Putamen (tissue), 1 donor: ENCODE measurements around the gene OBSL1.
A peak's percentile ranks its signal among the peaks of the same experiment; 100 is the strongest.

Experiments used
- DNase-seq: peaks from one replicate; pipeline ENCODE4 v3.0.0-alpha.2; 2016; ENCODE audit warnings: low spot score

Gene OBSL1

GRCh38 chr2:219565130-219566080, 5.9 kb downstream of the OBSL1 start:
- no peak for DNase-seq

DNA sequence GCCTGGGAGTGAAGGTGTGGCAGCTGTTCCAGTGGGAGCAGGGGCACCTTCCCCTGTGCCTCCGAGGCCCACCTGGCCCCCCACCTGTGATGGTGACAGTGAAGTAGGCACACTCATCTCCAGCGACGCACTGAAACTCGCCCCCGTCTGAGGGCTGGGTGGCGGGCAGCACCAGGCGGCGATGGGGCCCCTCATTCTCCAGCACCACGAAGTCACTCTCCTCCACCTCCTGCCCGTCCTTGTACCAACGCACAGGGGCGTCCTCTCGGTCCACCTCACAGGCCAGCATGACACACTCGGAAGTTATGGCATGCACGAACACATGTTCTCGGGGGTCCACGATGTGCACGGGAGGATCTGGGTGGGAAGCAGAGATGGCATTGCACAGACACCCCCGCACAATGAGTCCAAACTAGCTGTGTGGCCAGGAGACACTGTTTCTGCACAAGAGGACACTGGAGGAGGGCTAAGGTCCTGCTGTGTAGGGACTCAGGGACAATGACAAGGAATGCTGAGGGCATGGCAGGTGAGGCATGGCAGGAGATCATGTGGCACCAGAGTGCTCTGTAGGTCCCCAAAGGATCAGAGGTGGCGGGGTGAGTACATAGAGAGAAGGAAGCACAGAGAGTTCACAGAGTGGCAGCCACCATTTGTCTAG, 7.9 kb downstream of the OBSL1 start:
- DNase-seq = no peak

DNA sequence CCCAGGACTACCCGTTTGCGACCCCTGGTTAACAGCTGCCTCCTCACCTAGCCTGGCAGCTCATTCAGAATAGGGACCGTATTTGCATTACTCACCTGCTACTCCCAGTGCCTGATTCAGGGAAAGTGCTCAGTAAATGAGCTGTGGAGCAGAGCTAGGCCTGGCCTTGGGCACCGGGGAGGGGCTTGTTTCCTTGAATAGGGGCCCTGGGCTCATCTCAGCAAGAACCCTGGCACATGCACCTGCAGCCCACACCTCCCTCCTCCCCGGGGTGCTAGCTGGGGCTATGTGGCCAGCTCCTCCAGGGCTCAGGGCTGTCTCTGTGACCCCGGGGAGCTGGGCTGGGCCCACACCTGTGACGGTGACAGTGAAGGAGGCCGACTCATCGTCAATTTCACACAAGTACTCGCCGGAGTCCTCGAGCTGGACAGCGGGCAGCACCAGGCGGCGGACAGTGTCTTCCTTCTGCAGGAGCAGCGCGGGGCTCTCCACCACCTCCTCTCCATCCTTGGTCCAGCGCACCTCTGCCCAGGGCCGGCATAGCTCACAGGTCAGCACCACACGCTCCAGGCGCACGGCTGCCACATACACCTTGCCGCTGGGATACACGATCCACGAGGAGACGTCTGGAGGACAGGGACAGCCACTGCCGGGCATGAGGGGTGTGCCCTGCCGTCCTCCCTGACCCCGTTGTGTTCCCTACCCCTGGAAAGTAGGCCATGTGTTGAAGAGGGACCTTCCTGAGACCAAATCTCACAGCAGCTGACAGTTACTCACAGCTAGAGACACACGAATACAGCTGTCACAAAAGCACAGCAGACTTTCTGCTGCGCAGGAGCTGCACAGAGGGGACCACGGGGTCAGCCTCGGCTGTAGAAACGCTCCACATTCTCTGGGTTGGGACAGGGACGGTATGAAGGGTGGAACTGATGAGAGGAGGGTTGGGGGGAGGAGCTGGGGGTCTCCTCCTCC, 9.0 kb downstream of the OBSL1 start:
- no peak for DNase-seq

DNA sequence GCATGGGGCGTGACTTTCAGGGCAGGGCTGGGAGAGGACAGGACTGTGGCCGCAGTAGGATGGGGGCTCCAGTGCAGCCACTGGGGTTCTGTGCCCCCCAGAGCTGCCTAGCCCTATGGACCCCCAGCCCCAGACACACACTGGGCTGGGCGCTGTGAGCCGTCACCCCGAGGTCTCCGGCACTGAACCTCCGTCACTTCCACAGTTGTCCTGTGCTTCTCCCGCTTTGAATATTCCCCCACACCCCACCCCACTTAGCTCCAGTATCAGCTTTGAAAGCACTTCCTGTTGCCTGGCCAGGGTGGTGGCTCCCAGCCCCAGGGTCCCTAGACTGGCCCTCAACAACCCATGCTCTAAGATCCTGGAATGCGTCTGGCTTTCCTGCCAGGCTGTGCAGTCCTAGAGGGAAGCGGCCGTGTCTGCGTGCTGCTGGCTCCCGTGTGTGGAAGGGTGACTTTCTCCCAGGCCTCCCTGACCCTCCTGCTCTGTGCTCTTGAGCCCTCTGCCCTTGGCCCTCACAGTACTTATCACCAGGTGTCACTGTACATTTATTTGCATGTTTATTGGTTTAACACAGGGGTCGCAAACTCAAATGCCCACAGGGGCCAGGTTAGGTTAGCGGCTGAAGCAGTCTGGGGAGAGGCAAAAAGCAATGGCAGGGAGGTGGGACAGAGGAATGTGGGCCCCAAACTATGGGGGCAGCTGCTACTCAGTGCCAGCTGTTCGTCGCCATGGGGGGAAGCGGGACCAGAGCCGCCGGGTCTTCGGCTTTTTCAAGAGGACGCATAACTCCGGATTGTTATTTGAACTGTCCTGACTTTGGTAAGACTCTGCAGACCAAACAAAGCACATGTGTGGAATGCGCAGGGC, 9.9 kb downstream of the OBSL1 start:
- DNase-seq = no peak

- DNase-seq = no peak
Observed at GRCh38 chr2:219560893-219561178, 10.5 kb downstream of the OBSL1 start.

DNA sequence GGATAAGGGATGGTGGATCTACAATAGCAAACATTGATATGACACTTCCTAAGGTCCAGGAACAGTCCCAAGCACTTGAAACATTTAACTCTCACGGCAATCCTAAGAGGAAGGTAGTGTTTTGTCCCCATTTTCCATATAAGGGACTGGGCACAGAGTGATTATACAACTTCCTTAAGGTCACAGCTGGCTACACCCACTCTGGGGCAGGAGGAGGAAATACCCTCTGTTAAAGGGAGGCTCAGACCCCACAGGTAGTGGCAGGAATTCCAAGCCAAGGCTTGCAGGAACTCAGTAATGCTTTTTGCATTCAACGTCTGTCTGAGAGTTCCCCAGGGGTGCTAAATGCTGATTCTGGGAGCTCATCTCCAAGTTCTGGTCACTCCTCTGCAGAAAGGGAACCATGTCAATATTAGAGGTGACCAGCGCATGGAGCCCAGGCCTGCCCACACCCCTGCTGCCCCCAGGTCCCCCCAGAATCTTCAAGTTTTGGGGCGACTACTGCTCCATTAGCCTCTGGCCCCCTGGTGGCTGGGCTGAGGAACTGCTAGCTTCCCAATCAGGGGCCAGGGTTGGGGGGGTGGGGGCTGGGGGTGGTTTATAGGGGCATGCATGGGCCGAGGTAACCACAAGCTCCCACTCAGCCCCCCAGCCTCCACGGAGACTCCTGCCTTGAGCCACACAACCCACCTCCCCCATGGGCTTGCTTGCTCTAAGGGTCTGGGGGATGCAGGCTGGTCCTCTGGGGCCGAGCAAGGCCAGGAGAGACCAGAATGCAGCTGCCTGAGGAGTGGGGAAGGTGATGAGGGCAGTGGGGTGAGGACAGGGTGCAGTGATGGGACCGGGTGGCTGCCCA, 11.1 kb downstream of the OBSL1 start:
- no peak for DNase-seq

GRCh38 chr2:219559156-219559915, 12.0 kb downstream of the OBSL1 start:
- DNase-seq = no peak

GRCh38 chr2:219557791-219558785, 13.3 kb downstream of the OBSL1 start:
- DNase-seq = no peak

- no peak for DNase-seq
Observed at GRCh38 chr2:219557320-219557719, 14.0 kb downstream of the OBSL1 start.

- DNase-seq = no peak
Observed at GRCh38 chr2:219556413-219556812, 14.9 kb downstream of the OBSL1 start.

DNA sequence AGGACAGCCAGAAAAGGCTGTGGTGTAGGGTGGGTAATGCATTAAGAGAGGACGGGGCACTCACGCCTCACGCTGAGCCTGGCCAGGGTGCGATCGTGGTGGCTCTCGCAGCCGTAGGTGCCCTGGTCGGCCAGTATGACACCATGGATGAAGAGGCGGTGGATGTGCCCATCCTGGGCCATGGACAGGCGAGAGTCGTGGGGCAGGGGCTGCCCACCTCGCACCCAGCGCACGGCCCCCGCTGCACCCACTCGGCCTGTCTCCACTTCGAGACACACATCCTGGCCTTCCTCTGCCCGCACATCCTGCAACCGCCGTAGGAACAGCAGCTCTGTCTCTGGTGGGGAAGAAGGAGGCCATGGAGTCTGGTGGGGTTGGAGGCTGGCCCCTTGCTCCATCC, 15.4 kb downstream of the OBSL1 start:
- no peak for DNase-seq

DNA sequence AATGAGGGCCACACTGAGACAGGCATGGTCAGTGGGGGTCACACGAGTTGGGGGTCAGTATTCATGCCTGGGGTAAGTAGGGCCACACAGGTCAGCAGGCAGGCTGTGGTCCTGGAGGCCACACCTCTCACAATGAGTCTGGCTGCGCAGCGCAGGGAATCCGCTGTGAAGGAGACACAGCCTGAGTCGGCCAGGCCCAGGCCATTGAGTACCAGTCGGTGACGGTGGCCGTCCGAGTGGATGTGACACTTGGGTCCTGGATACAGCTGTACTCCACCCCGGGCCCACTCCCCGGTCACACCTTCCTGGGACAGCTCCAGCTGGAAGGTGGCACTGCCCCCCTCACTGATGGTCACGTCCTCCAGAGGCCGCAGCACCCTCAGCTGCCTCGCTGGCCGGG, 17.0 kb downstream of the OBSL1 start:
- no peak for DNase-seq

- no peak for DNase-seq
Observed at GRCh38 chr2:219553463-219553963, 17.8 kb downstream of the OBSL1 start.

GRCh38 chr2:219553168-219553417, 18.2 kb downstream of the OBSL1 start:
- DNase-seq = no peak

DNA sequence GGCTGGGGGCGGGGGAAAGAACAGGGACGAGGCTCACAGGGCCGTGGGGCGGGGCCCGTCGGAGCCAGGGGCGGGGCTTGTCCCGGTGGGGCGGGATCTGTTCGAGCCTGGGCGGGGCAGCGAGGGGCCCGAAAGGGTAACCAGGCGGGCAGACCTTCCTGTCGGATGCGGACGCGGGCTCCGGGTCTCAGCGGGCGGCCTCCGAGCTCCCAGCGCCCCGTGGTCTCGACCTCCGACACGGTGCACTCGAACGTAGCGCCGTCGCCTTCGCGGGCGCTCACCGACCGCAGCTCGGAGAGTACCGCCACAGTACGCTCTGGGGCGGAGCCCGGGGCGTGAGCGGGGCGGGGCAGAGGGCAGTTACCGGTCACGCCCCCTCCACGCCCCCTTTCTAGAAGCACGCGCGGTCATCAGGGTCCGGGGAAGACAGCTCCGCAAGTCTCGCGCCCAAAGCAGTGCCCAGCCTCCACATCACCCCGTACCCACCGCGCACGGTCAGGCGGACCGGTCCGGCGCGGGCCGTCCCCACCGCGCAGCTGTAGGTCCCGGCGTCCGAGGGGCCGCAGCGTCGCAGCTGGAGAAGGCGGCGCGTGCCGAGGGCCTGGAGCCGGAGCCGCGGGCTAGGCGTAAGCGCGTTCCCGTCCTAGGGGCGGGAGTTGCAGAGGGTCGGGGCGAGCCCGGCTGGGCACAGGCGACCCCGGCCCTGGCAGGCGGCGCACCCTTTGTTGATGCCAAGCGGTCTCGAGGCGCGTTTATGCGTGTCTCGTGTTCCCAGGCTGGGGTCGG, 18.8 kb downstream of the OBSL1 start:
- peak; percentile 78 for DNase-seq

GRCh38 chr2:219551441-219552381, 19.6 kb downstream of the OBSL1 start:
- no peak for DNase-seq

DNA sequence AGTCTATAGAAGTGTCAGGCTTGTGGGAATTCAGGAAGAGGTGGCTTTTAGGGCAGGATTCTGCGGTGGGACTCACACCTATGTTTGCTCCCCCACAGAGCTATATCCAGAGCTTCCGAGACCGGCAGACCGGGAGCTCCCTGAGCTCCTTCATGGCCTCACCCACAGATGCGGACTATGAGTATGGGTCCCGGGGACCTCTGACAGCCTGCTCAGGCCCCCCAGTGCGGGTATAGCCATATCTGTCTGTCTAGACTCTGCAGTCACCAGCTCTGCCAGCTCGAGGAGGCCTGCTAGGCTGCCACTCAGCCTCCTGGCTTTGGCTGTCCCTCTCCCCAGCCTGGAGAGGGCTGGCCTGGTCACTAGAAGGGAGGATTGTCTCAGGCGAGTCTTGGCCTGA, 21.7 kb downstream of the OBSL1 start:
- no peak for DNase-seq
